Brain pericyte (primary cell): ENCODE results near the gene DSPP.
A peak's percentile ranks its signal among the peaks of the same experiment; 100 is the strongest.
"Not testable (repeated sequence)": the region's sequence is repeated elsewhere in the genome, so short reads cannot be mapped to it uniquely, and the experiment has no call there.

Experiments used
- DNase-seq: peaks from one replicate; pipeline ENCODE4 v3.0.0-alpha.2; 2012; ENCODE audit warnings: low read depth, low spot score

The DSPP gene

GRCh38 chr4:87608229-87608628 is at the start of gene DSPP:
TSS of gene DSPP (plus strand) at chr4:87608529. CDS start at chr4:87610909, 2,380 bp downstream.
- DNase-seq: no peak

- no peak for DNase-seq
Observed at GRCh38 chr4:87559090-87559837, 49.1 kb upstream of the DSPP start.

- DNase-seq: no peak
Observed at GRCh38 chr4:87560802-87561201, 47.5 kb upstream of the DSPP start.

GRCh38 chr4:87565746-87566145 is 42.6 kb upstream of the DSPP start:
- DNase-seq: no peak

- DNase-seq: no peak
Observed at GRCh38 chr4:87566276-87566675, 42.1 kb upstream of the DSPP start.

- no peak for DNase-seq
Observed at GRCh38 chr4:87567191-87567590, 41.1 kb upstream of the DSPP start.

GRCh38 chr4:87570290-87570805 is 38.0 kb upstream of the DSPP start:
- no peak for DNase-seq

- not testable (repeated sequence) for DNase-seq
Observed at GRCh38 chr4:87574376-87574775, 34.0 kb upstream of the DSPP start.

- DNase-seq: no peak
Observed at GRCh38 chr4:87574996-87575395, 33.3 kb upstream of the DSPP start.

- DNase-seq: no peak
Observed at GRCh38 chr4:87575408-87575807, 32.9 kb upstream of the DSPP start.

- no peak for DNase-seq
Observed at GRCh38 chr4:87575983-87576382, 32.3 kb upstream of the DSPP start.

- DNase-seq: no peak
Observed at GRCh38 chr4:87579478-87579877, 28.9 kb upstream of the DSPP start.

GRCh38 chr4:87580057-87580456 is 28.3 kb upstream of the DSPP start:
- DNase-seq: no peak

GRCh38 chr4:87584222-87584908 is 24.0 kb upstream of the DSPP start:
- no peak for DNase-seq

GRCh38 chr4:87589531-87589930 is 18.8 kb upstream of the DSPP start:
- peak; percentile 47 for DNase-seq

- DNase-seq: no peak
Observed at GRCh38 chr4:87592124-87592523, 16.2 kb upstream of the DSPP start.

- no peak for DNase-seq
Observed at GRCh38 chr4:87601361-87601760, 7.0 kb upstream of the DSPP start.

GRCh38 chr4:87614292-87614890 is 6.1 kb downstream of the DSPP start:
- no peak for DNase-seq

- no peak for DNase-seq
Observed at GRCh38 chr4:87616268-87616667, 7.9 kb downstream of the DSPP start.

- DNase-seq: no peak
Observed at GRCh38 chr4:87620086-87620485, 11.8 kb downstream of the DSPP start.

- no peak for DNase-seq
Observed at GRCh38 chr4:87620491-87620890, 12.2 kb downstream of the DSPP start.

GRCh38 chr4:87622303-87622702 is 14.0 kb downstream of the DSPP start:
- no peak for DNase-seq

- DNase-seq: no peak
Observed at GRCh38 chr4:87624698-87625097, 16.4 kb downstream of the DSPP start.
